ENCODE data around the gene CRLF2.
"Not testable (repeated sequence)": the region's sequence is repeated elsewhere in the genome, so short reads cannot be mapped to it uniquely, and the experiment has no call there.

GRCh38 chrX:1173435-1173834, 39.0 kb downstream of the CRLF2 start:
- TF ChIP-seq CTCF (IDR thresholded peaks at IDR 0.05; ENCODE audit: extremely low read depth in 1 of 2, insufficient read depth in 1 of 2, low read depth in 1 of 2, low read length in 2 of 2); POLR2AphosphoS5 (IDR thresholded peaks at IDR 0.05; ENCODE audit: insufficient read depth, low read depth, low read length); POLR2A (IDR thresholded peaks at IDR 0.05; ENCODE audit: low read depth, low read length); EZH2 (IDR thresholded peaks at IDR 0.05; ENCODE audit: borderline replicate concordance, low read depth, low read length, severe bottlenecking); FOS (IDR thresholded peaks at IDR 0.05; ENCODE audit: borderline replicate concordance, insufficient read depth, low read length): not testable (repeated sequence)
- TF ChIP-seq, protein P1, sequence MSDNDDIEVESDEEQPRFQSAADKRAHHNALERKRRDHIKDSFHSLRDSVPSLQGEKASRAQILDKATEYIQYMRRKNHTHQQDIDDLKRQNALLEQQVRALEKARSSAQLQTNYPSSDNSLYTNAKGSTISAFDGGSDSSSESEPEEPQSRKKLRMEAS (IDR thresholded peaks at IDR 0.05; ENCODE audit: insufficient read depth, insufficient read length), result not testable (repeated sequence)
